Spleen (tissue), 11 donors: ENCODE results near the gene PRRX2. TPM values are rescaled to one million over a fixed set of nuclear protein-coding genes. Genes with fewer than 3 reads are reported as not detected.

Experiments used
- DNase-seq: peaks from one replicate; pipeline ENCODE4 v3.0.0-alpha.2; 2020
- H3K27ac ChIP-seq, 8 donors: fragments of 200-600 bp; sonication (generic) in 7 of 8; 1 replicate in 4 of 8; 2 replicates in 4 of 8; pipeline versions ENCODE4 v1.5.0 to v1.8.0; 2016 to 2021; ENCODE audit warnings: inconsistent platforms in 4 of 8, mild to moderate bottlenecking in 4 of 8, moderate library complexity in 1 of 8
- H3K27me3 ChIP-seq, 7 donors: fragments of 200-600 bp; sonication (generic) in 6 of 7; replicated peaks in 1 of 7; 1 replicate in 4 of 7; 2 replicates in 3 of 7; pipeline versions ENCODE4 v1.5.0 to v1.8.0; 2016 to 2021; ENCODE audit warnings: inconsistent platforms in 3 of 7, mild to moderate bottlenecking in 1 of 7
- H3K36me3 ChIP-seq, 6 donors: fragments of 200-600 bp; sonication (generic) in 5 of 6; 1 replicate in 4 of 6; 2 replicates in 2 of 6; pipeline versions ENCODE4 v1.5.0 to v1.8.0; 2016 to 2021; ENCODE audit warnings: inconsistent platforms in 2 of 6
- H3K4me1 ChIP-seq, 6 donors: fragments of 200-600 bp; sonication (generic) in 5 of 6; 1 replicate in 3 of 6; 2 replicates in 3 of 6; pipeline versions ENCODE4 v1.5.0 to v1.8.0; 2016 to 2021; ENCODE audit warnings: inconsistent platforms in 3 of 6
- H3K4me3 ChIP-seq, 8 donors: fragments of 200-600 bp; sonication (generic) in 7 of 8; 1 replicate in 4 of 8; 2 replicates in 4 of 8; pipeline versions ENCODE4 v1.5.0 to v1.8.0; 2016 to 2021; ENCODE audit warnings: inconsistent platforms in 4 of 8, mild to moderate bottlenecking in 4 of 8, moderate library complexity in 2 of 8
- H3K9me3 ChIP-seq, 8 donors: fragments of 200-600 bp; sonication (generic) in 7 of 8; 1 replicate in 4 of 8; 2 replicates in 4 of 8; pipeline versions ENCODE4 v1.5.0 to v1.8.0; 2016 to 2021; ENCODE audit warnings: inconsistent platforms in 4 of 8
- POLR2A ChIP-seq, 3 donors: fragments of 450-650 bp; IDR thresholded peaks; one replicate each; pipeline ENCODE4 v1.5.1; 2017; ENCODE audit warnings: antibody characterized with exemption in 3 of 3, mild to moderate bottlenecking in 1 of 3
- POLR2AphosphoS5 ChIP-seq, 3 donors: sonication (generic); formaldehyde crosslinking; IDR thresholded peaks; one replicate each; pipeline ENCODE4 v1.5.1; 2017; ENCODE audit warnings: antibody characterized with exemption in 3 of 3
- WGBS, 5 donors: extraction: QIAGEN DNeasy Blood & Tissue Kit in 3 of 5; methylation state at CpG; one replicate each; pipeline versions ENCODE4 v1.1.5 to v1.1.7; 2013 to 2018; 5-methylcytosine and 5-hydroxymethylcytosine counted together
- intact Hi-C: fragments of 100-400 bp; cut with DNase I; formaldehyde crosslinking; loops from one replicate; pipeline ENCODE4 v1.15.0; 2023; ENCODE audit warnings: low total_unique reads
- polyA plus RNA-seq, 3 donors: library from polyadenylated mRNA; stranded (reverse); fragments of 200-250 nt; gene quantifications; one replicate each; pipeline ENCODE4 v1.2.1, GENCODE V29; 2013
- total RNA-seq, 7 donors: library from RNA; depleted of rRNA in 3 of 7; stranded (reverse); fragments of >200 nt in 3 of 7; fragmentation: NEBNext Ultra II Directional in 4 of 7; extraction: Animal tissue kit (Norgen Biotek cat#: 25700) in 4 of 7; gene quantifications; one replicate each; pipeline versions ENCODE4 v1.1.0 to v1.2.1, GENCODE V29; 2016 to 2021
- TF ChIP-seq, protein P1 (sequence below), 11 experiments: fragments of 200-600 bp in 7 of 11; fragments of 450-650 bp in 4 of 11; sonication (generic) in 4 of 11; IDR thresholded peaks in 8 of 11; conservative IDR thresholded peaks in 3 of 11; 1 replicate in 7 of 11; 2 replicates in 4 of 11; pipeline versions ENCODE4 v1.4.0 to v1.8.0; 2016 to 2021; ENCODE audit warnings: antibody characterized with exemption in 11 of 11, inconsistent platforms in 4 of 11, mild to moderate bottlenecking in 1 of 11
- donor health status: healthy with polysubstance abuse.
- donor health status: DM: no; HTN: no; CAD: no; lungs with moderate emphysema.
- donor health status: DM: no; HTN: no; CAD: no.
- donor health status: Bipolar disorder and iron deficiency.
- donor health status: healthy.
- donor health status: DM: no; HTN: no; CAD: no.
- donor health status: DM: yes; HTN: yes; CAD: no.

PRRX2 gene
- total and polyA plus RNA-seq, 10 donors, result 0.32 to 1.5 (median 0.54) TPM; not detected in 5

DNA sequence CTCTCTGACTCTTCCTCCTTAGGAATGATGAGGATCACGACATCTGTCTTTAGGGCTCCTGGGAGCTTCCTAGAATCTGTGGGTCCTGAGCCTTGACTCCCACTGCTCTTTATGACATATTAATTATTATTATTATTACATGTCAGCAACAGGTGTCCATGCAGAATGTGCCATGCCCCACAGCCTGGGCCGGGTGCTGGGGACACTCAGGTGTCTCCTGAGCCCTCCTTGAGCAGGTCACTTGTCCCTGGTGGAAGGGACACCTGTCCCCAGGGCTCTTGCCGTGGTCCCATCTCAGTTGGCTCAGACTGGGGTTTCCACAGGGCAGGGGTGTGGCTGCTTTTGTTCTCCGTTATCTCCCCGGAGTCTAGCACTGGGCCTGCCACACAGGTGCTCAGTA lies 53.2 kb downstream of the PRRX2 start:
- H3K36me3 ChIP-seq, result no peaks in the 10 kb centered on the region
- no peaks in the 10 kb centered on the region for H3K4me1 ChIP-seq
- peaks cover 0 to 75% (median 0%) of the 10 kb centered on the region in 7 donors for H3K27me3 ChIP-seq
- no peak for DNase-seq
- intact Hi-C loops, result no loop called here
- H3K9me3 ChIP-seq, result no peaks in the 10 kb centered on the region
- H3K4me3 ChIP-seq, result no peak overlapping the region
- H3K27ac ChIP-seq, result no peak overlapping the region
- no peak for TF ChIP-seq POLR2AphosphoS5 (IDR thresholded peaks at IDR 0.05)
- no peak for TF ChIP-seq POLR2A (IDR thresholded peaks at IDR 0.05)
- TF ChIP-seq, protein P1, sequence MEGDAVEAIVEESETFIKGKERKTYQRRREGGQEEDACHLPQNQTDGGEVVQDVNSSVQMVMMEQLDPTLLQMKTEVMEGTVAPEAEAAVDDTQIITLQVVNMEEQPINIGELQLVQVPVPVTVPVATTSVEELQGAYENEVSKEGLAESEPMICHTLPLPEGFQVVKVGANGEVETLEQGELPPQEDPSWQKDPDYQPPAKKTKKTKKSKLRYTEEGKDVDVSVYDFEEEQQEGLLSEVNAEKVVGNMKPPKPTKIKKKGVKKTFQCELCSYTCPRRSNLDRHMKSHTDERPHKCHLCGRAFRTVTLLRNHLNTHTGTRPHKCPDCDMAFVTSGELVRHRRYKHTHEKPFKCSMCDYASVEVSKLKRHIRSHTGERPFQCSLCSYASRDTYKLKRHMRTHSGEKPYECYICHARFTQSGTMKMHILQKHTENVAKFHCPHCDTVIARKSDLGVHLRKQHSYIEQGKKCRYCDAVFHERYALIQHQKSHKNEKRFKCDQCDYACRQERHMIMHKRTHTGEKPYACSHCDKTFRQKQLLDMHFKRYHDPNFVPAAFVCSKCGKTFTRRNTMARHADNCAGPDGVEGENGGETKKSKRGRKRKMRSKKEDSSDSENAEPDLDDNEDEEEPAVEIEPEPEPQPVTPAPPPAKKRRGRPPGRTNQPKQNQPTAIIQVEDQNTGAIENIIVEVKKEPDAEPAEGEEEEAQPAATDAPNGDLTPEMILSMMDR (IDR thresholded peaks at IDR 0.05 in 8 of 11, conservative IDR thresholded peaks at IDR 0.05 in 3 of 11), result no peak
- 76 to 91% (median 76%) methylated on average over 5 of the region's 5 CpGs for WGBS, 5 donors

DNA sequence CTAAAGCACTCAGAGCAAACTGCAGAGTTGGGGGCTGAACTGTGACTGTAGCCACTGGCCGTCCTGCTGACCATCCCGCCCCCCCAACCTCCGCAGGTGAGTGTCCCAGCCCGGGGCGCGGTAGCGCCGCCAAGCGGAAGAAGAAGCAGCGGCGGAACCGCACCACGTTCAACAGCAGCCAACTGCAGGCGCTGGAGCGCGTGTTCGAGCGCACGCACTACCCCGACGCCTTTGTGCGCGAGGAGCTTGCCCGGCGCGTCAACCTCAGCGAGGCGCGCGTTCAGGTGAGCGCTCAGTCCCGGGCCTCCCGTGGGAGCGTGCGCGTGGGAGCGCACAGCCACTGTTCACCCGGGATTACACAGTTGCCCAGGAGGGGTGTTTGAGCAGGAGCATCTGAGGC lies 53.7 kb downstream of the PRRX2 start:
- H3K4me1 ChIP-seq, result no peaks in the 10 kb centered on the region
- no peaks in the 10 kb centered on the region for H3K36me3 ChIP-seq
- no peak overlapping the region for H3K27ac ChIP-seq
- H3K9me3 ChIP-seq, result no peaks in the 10 kb centered on the region
- intact Hi-C loops, result no loop called here
- H3K27me3 ChIP-seq, result peaks cover 0 to 75% (median 0%) of the 10 kb centered on the region in 7 donors
- DNase-seq, result no peak
- WGBS, 5 donors, result 69 to 88% (median 82%) methylated on average over 35 to 38 of the region's 38 CpGs
- TF ChIP-seq POLR2AphosphoS5 (IDR thresholded peaks at IDR 0.05), result no peak
- no peak for TF ChIP-seq POLR2A (IDR thresholded peaks at IDR 0.05)
- TF ChIP-seq, protein P1 (IDR thresholded peaks at IDR 0.05 in 8 of 11, conservative IDR thresholded peaks at IDR 0.05 in 3 of 11), result no peak
- H3K4me3 ChIP-seq, result no peak overlapping the region

DNA sequence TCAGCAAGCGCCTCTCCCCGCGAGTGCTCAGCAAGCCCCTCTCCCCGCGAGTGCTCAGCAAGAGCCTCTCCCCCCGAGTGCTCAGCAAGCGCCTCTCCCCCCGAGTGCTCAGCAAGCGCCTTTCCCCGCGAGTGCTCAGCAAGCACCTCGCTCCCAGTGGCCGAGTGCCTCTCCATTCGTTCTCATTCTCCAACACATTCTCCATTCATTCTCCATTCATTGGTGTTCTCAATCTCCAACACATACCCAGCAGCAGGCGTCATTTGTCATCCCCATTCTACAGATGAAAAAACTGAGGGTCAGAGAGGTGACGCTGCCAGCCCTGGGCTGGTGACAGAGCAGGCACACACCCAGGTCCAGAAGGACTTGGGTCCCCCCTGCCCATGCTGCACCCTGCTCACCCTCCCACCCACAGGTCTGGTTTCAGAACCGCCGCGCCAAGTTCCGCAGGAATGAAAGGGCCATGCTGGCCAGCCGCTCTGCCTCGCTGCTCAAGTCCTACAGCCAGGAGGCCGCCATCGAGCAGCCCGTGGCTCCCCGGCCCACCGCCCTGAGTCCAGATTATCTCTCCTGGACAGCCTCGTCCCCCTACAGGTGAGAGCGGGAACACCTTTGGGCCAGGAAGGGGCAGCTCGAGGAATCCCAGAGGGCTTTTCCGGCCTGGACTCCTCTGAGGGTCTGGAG lies 54.9 kb downstream of the PRRX2 start:
- Histone ChIP-seq H3K36me3 (no peaks in the 10 kb centered on the region), H3K9me3 (no peaks in the 10 kb centered on the region), H3K27ac (no peak overlapping the region), H3K4me1 (no peaks in the 10 kb centered on the region), H3K27me3 (peaks cover 0 to 73% (median 0%) of the 10 kb centered on the region in 7 donors), H3K4me3 (no peak overlapping the region)
- TF ChIP-seq, protein P1 (IDR thresholded peaks at IDR 0.05 in 8 of 11, conservative IDR thresholded peaks at IDR 0.05 in 3 of 11), result no peak
- TF ChIP-seq POLR2AphosphoS5 (IDR thresholded peaks at IDR 0.05), result no peak
- TF ChIP-seq POLR2A (IDR thresholded peaks at IDR 0.05), result no peak
- WGBS, 5 donors, result 85 to 88% (median 87%) methylated on average over 27 to 31 of the region's 31 CpGs
- DNase-seq, result no peak
- intact Hi-C loops, result no loop called here

DNA sequence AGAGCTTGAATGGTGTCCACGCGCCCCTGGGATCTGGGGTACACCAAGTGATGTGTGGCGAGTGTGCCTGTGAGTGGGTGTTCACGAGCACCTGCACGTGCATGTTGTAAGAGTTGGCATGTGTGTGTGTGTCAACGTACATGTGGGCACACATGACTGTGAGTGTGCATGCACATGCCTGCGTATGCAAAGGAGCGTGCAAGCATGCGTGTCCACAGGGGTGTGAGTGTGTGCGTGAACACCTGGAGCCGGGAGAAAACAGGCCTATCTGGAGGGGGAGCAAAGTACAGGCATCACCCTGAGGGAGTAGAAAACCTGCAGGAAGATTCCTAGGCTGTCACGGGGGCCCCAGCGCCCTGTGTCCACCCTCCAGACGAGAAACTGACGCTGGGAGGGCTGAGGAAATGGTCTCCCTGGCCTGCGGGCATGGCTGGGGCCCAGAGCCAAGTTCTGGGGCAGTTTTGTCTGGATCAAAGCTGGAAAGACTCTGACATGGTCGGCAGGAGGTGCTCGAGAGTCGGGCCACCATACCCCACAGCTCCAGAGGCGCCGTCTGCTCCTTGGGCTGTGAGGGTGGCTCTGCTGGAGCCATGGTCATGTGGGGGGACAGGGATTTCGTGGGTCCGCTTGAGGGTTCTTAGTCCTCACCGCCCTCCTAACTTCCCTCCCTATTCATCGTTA lies 55.6 kb downstream of the PRRX2 start:
- no peaks in the 10 kb centered on the region for H3K36me3 ChIP-seq
- intact Hi-C loops, result no loop called here
- WGBS, 5 donors, result 81 to 90% (median 84%) methylated on average over 24 to 25 of the region's 25 CpGs
- DNase-seq, result no peak
- H3K4me3 ChIP-seq, result no peak overlapping the region
- no peaks in the 10 kb centered on the region for H3K9me3 ChIP-seq
- H3K4me1 ChIP-seq, result no peaks in the 10 kb centered on the region
- TF ChIP-seq POLR2AphosphoS5 (IDR thresholded peaks at IDR 0.05), result no peak
- TF ChIP-seq, protein P1 (IDR thresholded peaks at IDR 0.05 in 8 of 11, conservative IDR thresholded peaks at IDR 0.05 in 3 of 11), result no peak
- no peak for TF ChIP-seq POLR2A (IDR thresholded peaks at IDR 0.05)
- H3K27me3 ChIP-seq, result peaks cover 0 to 79% (median 0%) of the 10 kb centered on the region in 7 donors
- H3K27ac ChIP-seq, result no peak overlapping the region
